GM18526 (cell line): Measurements from ENCODE around the gene C1orf216.

Experiments
- POLR2A ChIP-seq: IDR thresholded peaks from 3 replicates; pipeline ENCODE4 v1.6.1; 2011; ENCODE audit not compliant: insufficient read length; ENCODE audit errors: extremely low read depth

Gene C1orf216

GRCh38 chr1:35714921-35715567 is 3.6 kb downstream of the C1orf216 start:
- no peak for TF ChIP-seq POLR2A

DNA sequence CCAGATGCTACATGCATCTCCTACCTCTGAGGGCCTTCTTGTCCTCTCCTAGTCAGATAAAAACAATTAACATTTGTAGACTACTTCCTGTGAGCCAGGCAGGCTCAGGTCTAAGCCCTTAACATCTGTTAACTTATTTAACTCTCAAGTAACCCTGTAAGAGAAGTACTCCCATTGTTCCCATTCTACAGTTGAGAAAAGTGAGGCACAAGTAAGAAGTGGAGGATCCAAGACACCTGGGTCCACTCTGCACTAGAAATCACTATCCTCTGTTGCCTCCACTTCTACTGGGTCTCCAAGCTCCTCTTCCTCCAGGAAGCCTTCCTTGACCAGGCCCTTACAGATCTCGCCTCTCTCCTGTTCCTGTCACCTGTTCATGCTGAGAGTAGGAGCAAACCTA is 9.7 kb downstream of the C1orf216 start:
- TF ChIP-seq POLR2A, result no peak

DNA sequence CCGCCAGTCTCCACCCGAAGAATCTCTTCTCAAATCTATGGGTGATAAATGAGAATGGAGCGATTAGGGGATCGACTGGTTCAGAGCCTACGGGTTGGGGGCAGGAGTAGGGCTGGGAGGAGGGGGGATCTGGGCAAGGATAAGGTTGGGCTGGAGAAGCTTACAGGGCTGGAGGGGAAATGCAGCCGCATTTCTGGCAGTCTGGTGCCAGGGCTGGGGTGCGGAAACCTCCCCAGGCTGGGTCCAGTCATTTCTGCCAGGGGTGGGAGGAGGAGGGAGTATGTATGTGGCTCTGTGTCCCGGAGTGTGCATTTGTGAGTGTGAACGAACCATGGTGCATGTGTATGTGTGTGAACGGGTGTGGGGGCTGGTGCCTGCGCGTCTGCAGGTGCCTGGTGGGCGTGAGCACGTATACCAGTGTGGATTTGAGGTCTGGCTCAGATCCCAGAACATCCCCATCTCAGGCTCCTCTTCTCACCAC is 10.2 kb downstream of the C1orf216 start:
- TF ChIP-seq POLR2A, result no peak

DNA sequence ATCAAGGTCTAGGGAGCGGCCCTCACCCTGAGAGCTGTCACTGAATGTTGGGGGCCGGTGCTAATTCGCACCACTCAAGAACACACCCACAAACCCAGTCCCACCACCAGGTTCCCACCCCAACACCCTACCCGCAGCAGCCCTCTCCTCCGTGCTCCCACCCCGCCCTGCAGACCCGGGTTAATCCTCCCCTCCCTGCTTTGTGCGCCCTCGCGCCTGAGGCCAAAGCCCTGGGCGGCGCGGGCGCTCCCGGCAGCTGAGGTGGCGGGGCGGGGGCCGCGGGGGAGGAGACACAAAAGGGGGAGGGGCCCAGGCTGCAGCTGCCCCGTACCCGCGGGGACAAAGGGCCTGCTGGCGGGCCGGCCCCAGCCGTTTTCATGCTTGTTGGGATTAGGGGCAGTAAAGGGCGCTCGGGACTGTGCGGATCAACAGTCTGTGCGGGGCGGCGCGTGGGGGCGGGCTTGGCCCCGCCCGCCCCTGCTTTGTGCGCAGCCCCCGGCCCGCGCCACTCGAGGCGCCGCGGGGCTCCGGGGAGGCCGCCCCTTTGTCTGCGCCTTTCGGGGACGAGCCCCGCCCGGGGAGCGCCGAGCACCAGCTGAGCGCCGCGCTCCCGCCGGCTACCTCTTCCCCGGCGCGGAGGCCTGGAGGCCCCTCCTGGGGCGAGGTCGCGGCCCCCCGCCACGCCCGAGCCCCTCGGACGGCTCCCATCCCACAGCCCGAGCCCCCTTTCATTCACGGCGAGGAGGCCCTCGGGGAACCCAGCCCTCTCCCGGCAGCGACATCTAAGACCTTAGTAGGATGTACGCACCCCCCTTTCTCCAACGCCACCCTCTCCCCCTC is 10.9 kb downstream of the C1orf216 start:
- TF ChIP-seq POLR2A, result no peak

- TF ChIP-seq POLR2A, result no peak
Observed at GRCh38 chr1:35706846-35707600, 11.7 kb downstream of the C1orf216 start.

- TF ChIP-seq POLR2A, result no peak
Observed at GRCh38 chr1:35702508-35702907, 16.2 kb downstream of the C1orf216 start.

GRCh38 chr1:35692317-35692716 is 26.4 kb downstream of the C1orf216 start:
- TF ChIP-seq POLR2A, result no peak

DNA sequence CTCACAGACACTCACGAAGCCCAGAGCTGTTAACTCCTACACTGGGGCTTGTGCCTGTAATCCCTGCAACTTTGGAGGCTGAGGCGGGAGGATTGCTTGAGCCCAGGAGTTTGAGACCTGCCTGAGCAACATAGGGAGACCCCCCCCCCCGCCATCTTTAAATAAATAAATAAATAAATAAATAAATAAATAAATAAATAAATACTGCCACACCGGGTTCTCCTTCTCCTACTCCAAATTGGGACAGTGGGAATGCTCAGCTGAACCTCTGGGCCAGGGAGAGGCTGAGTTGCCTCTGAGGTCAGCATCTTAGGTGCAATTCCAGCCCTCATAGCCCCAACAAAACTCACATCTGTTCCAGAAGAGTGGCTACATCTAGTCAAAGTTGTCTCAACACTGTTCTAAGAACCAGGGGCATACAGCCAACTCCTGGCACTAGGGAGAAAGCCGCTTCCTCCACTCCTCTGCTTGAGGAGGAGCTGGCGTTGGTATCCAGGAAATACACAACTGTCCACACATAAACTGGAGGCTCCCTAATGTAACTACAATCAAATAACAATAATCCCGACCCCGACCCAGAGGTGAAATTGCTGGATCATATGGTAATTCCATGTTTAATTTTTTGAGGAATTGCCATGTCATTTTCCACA is 27.0 kb downstream of the C1orf216 start:
- TF ChIP-seq POLR2A, result no peak

- no peak for TF ChIP-seq POLR2A
Observed at GRCh38 chr1:35691080-35691479, 27.6 kb downstream of the C1orf216 start.

DNA sequence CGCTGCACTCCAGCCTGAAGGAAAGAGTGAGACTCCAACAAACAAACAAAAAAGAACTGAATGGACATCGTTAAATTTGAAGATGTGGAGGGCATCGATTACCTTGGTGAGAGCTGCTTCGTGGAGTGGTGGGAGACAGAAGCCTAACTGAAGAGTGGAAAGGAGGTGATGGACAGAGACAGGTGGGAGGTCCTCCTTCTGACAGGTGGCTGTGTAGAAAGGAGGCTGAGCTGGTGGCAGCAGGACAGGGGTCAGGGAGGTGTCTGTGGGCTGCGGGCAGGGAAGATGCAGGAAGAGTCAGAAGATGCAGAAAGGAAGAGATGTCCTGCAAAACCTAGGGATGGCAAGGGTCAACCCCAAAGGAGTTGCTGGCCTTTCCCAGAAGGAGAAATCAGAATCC is 30.5 kb downstream of the C1orf216 start:
- no peak for TF ChIP-seq POLR2A

DNA sequence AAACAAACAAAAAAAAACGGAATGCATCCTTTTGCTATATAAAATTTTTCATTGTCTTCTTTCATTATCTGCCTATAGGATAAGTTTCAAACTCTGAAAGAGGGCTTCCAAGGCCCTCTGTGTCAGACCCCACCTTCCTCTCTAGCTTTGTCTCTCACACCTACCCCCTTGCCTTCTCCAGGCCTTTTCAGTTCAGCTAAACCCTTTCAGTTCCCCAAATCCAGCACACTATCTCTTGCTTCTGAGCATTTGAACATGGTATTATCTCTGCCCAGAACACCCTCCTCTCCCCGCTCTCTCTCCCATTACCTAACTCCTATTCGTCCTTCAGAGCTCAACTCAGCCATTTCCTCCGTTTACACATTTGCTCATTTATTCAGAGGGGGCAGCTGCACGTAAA is 35.7 kb downstream of the C1orf216 start:
- no peak for TF ChIP-seq POLR2A

GRCh38 chr1:35680271-35680670 is 38.4 kb downstream of the C1orf216 start:
- no peak for TF ChIP-seq POLR2A

DNA sequence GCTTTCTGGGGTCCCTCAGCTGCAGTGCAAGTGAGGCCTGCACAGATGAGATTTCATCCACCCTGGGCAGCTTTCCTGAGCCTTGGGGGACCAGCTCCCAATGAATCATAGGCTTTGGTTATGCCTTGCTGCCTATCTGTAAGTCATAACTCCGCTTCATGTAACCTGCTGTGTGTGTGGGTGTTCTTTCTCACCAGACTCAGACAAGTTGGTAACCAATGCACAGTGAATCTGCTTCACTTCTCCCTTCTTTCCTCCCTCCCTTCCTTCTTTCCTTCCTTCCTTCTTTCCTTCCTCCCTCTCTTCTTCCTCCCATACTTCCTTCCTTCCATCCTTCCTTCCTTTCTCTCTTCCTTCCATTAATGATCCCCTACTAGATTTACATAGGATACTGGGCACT is 42.9 kb downstream of the C1orf216 start:
- no peak for TF ChIP-seq POLR2A

GRCh38 chr1:35674111-35674510 is 44.6 kb downstream of the C1orf216 start:
- TF ChIP-seq POLR2A, result no peak

- no peak for TF ChIP-seq POLR2A
Observed at GRCh38 chr1:35672116-35672515, 46.6 kb downstream of the C1orf216 start.
